Thyroid gland (tissue), 4 donors: Measurements from ENCODE around the gene RHPN2. TPM values are rescaled to one million over a fixed set of nuclear protein-coding genes. Genes with fewer than 3 reads are reported as not detected.

ENCODE experiments used
- DNase-seq, 2 donors: peaks; one replicate each; pipeline ENCODE4 v3.0.0-alpha.2; 2019
- H3K27ac ChIP-seq, 3 donors: fragments of 200-600 bp; sonication (generic); 1 replicate in 2 of 3; 2 replicates in 1 of 3; pipeline ENCODE4 v1.5.1; 2016 to 2019; ENCODE audit warnings: mild to moderate bottlenecking in 1 of 3, moderate library complexity in 1 of 3
- H3K27me3 ChIP-seq: fragments of 200-600 bp; sonication (generic); one replicate; pipeline ENCODE4 v1.5.1; 2019
- H3K36me3 ChIP-seq, 2 donors: fragments of 200-600 bp; sonication (generic); one replicate each; pipeline ENCODE4 v1.5.1; 2016 to 2019
- H3K4me1 ChIP-seq, 2 donors: fragments of 200-600 bp; sonication (generic); one replicate each; pipeline ENCODE4 v1.5.1; 2017 to 2019
- H3K4me3 ChIP-seq, 3 donors: fragments of 200-600 bp; sonication (generic); replicated peaks in 1 of 3; 1 replicate in 2 of 3; 2 replicates in 1 of 3; pipeline ENCODE4 v1.5.1; 2016; ENCODE audit warnings: mild to moderate bottlenecking in 1 of 3
- H3K9me3 ChIP-seq: fragments of 200-600 bp; sonication (generic); one replicate; pipeline ENCODE4 v1.5.1; 2017
- CTCF ChIP-seq, 6 experiments: fragments of 200-600 bp in 3 of 6; fragments of 450-650 bp in 3 of 6; sonication (generic) in 3 of 6; IDR thresholded peaks; one replicate each; pipeline ENCODE4 v1.5.1; 2016 to 2019; ENCODE audit warnings: antibody characterized with exemption in 6 of 6, mild to moderate bottlenecking in 2 of 6, inconsistent platforms in 1 of 6, moderate library complexity in 1 of 6
- POLR2A ChIP-seq, 2 donors: fragments of 450-650 bp; IDR thresholded peaks; one replicate each; pipeline ENCODE4 v1.6.1; 2017; ENCODE audit warnings: antibody characterized with exemption in 2 of 2, mild to moderate bottlenecking in 2 of 2, moderate library complexity in 1 of 2
- WGBS, 2 donors: methylation state at CpG; one replicate each; pipeline ENCODE4 v1.1.5; 2017; 5-methylcytosine and 5-hydroxymethylcytosine counted together
- intact Hi-C: fragments of 100-400 bp; cut with DNase I; formaldehyde crosslinking; loops from one replicate; pipeline ENCODE4 v1.15.1; 2023
- total RNA-seq, 4 donors: library from RNA; depleted of rRNA; stranded (reverse); fragments of >200 nt; gene quantifications; one replicate each; pipeline ENCODE4 v1.2.3, GENCODE V29; 2016

RHPN2 gene
- total RNA-seq, 4 donors from 2014 or later: 11.2 to 16.9 (median 13.9) TPM

GRCh38 chr19:33102893-33103292 lies 38.2 kb upstream of the RHPN2 start:
- no peaks in the 10 kb centered on the region for H3K27me3 ChIP-seq
- intact Hi-C loops: no loop called here
- H3K4me3 ChIP-seq: no peak overlapping the region
- no peaks in the 10 kb centered on the region for H3K9me3 ChIP-seq
- no peak for DNase-seq
- no peak for TF ChIP-seq CTCF (IDR thresholded peaks at IDR 0.05)
- no peak for TF ChIP-seq POLR2A (IDR thresholded peaks at IDR 0.05)
- no peaks in the 10 kb centered on the region for H3K4me1 ChIP-seq
- H3K36me3 ChIP-seq: peaks cover 39 to 43% of the 10 kb centered on the region in 2 donors
- 91 to 100% methylated on average over 6 of the region's 6 CpGs for WGBS, 2 donors
- no peak overlapping the region for H3K27ac ChIP-seq

- H3K4me1 ChIP-seq: no peaks in the 10 kb centered on the region
- WGBS, 2 donors: 94 to 95% methylated on average over 10 of the region's 10 CpGs
- no peak for DNase-seq
- H3K9me3 ChIP-seq: no peaks in the 10 kb centered on the region
- intact Hi-C loops: no loop called here
- no peak for TF ChIP-seq POLR2A (IDR thresholded peaks at IDR 0.05)
- TF ChIP-seq CTCF (IDR thresholded peaks at IDR 0.05): no peak
- no peaks in the 10 kb centered on the region for H3K27me3 ChIP-seq
- peaks cover 41 to 46% of the 10 kb centered on the region in 2 donors for H3K36me3 ChIP-seq
- H3K27ac ChIP-seq: no peak overlapping the region
- H3K4me3 ChIP-seq: no peak overlapping the region
Measured at GRCh38 chr19:33100894-33101644, 36.4 kb upstream of the RHPN2 start.

GRCh38 chr19:33098055-33098534 lies 33.4 kb upstream of the RHPN2 start:
- WGBS, 2 donors: 74 to 80% methylated on average over 4 of the region's 4 CpGs
- no peak overlapping the region for H3K27ac ChIP-seq
- no peak for DNase-seq
- no peaks in the 10 kb centered on the region for H3K27me3 ChIP-seq
- peaks cover 45 to 69% of the 10 kb centered on the region in 2 donors for H3K36me3 ChIP-seq
- intact Hi-C loops: no loop called here
- TF ChIP-seq POLR2A (IDR thresholded peaks at IDR 0.05): no peak
- no peak for TF ChIP-seq CTCF (IDR thresholded peaks at IDR 0.05)
- no peaks in the 10 kb centered on the region for H3K9me3 ChIP-seq
- H3K4me1 ChIP-seq: no peaks in the 10 kb centered on the region
- H3K4me3 ChIP-seq: no peak overlapping the region

GRCh38 chr19:33096005-33096404 lies 31.3 kb upstream of the RHPN2 start:
- peaks cover 49 to 58% of the 10 kb centered on the region in 2 donors for H3K36me3 ChIP-seq
- H3K4me3 ChIP-seq: no peak overlapping the region
- DNase-seq: no peak
- no peaks in the 10 kb centered on the region for H3K9me3 ChIP-seq
- H3K4me1 ChIP-seq: no peaks in the 10 kb centered on the region
- TF ChIP-seq POLR2A (IDR thresholded peaks at IDR 0.05): no peak
- TF ChIP-seq CTCF (IDR thresholded peaks at IDR 0.05): no peak
- intact Hi-C loops: no loop called here
- WGBS, 2 donors: 86 to 88% methylated on average over 4 of the region's 4 CpGs
- no peaks in the 10 kb centered on the region for H3K27me3 ChIP-seq
- no peak overlapping the region for H3K27ac ChIP-seq

- no peaks in the 10 kb centered on the region for H3K9me3 ChIP-seq
- H3K4me3 ChIP-seq: no peak overlapping the region
- peaks cover 52 to 62% of the 10 kb centered on the region in 2 donors for H3K36me3 ChIP-seq
- intact Hi-C loops: no loop called here
- H3K27ac ChIP-seq: no peak overlapping the region
- DNase-seq: no peak
- no peak for TF ChIP-seq CTCF (IDR thresholded peaks at IDR 0.05)
- TF ChIP-seq POLR2A (IDR thresholded peaks at IDR 0.05): no peak
- H3K27me3 ChIP-seq: no peaks in the 10 kb centered on the region
- 88 to 92% methylated on average over 6 of the region's 6 CpGs for WGBS, 2 donors
- no peaks in the 10 kb centered on the region for H3K4me1 ChIP-seq
Measured at GRCh38 chr19:33094436-33095067, 29.9 kb upstream of the RHPN2 start.
